Stimulated activated CD8-positive, alpha-beta memory T cell treated with anti-CD3 and anti-CD28 coated beads, Interleukin-7, amount 100 ng/mL, for 48 hours (primary cell): Measurements from ENCODE around the gene ALKBH7.

ENCODE experiments used
- DNase-seq, 2 donors: peaks; one replicate each; pipeline ENCODE4 v3.0.0-alpha.2; 2020; ENCODE audit warnings: low read depth in 1 of 2; ENCODE audit errors: extremely low read depth in 1 of 2

The ALKBH7 gene

DNA sequence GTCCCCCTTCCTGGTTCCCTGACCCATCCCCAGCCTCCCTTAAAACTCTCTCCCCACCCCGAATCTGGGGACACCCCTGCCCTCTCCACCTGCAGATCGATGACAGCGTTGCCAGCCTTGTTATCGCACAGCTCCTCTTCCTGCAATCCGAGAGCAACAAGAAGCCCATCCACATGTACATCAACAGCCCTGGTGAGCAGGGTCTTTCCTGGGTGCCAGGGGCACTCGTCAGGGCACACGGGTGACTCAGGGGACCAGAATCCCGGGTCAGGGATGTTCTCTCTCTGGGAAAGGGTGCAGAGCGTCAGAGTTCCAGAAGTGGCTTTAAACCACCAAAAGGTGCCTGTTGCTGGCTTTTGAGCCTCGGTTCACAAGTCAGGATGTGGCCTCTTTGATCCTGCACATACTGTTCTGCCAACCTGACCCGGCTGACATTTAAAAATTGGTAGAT lies 10.2 kb upstream of the ALKBH7 start:
- DNase-seq: no peak

DNA sequence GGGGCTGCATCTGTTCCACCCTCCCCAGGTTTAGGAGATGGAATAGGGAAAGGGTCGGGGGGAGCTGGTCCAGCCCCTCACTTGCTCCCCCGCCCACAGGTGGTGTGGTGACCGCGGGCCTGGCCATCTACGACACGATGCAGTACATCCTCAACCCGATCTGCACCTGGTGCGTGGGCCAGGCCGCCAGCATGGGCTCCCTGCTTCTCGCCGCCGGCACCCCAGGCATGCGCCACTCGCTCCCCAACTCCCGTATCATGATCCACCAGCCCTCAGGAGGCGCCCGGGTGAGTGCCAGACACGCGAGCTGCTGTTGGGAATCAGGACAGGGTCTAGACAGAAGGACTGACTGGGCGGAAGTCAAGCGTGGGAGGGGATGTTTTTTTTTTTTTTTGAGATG lies 8.2 kb upstream of the ALKBH7 start:
- no peak for DNase-seq

- peak; percentile 97 to 99 for DNase-seq
Observed at GRCh38 chr19:6373096-6373812, 660 bp downstream of the ALKBH7 start.

DNA sequence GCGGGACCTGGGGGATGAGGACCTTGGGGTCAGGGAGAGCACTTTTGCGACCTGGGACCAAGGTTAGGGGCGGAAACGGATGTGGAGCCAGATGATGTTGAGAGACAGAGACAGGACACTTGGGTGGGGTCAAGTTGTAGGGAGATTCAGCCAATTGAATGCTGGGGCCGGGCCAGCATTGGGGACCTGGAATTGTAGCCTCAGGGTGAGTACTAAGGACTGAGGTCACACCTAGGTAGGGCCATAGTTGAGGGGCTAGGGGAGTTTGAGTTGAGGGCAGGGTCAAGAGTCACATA lies 1.2 kb downstream of the ALKBH7 start:
- DNase-seq: no peak

GRCh38 chr19:6374161-6374709 lies 1.6 kb downstream of the ALKBH7 start:
- DNase-seq: no peak

GRCh38 chr19:6374711-6375410 lies 2.3 kb downstream of the ALKBH7 start:
- no peak for DNase-seq

DNA sequence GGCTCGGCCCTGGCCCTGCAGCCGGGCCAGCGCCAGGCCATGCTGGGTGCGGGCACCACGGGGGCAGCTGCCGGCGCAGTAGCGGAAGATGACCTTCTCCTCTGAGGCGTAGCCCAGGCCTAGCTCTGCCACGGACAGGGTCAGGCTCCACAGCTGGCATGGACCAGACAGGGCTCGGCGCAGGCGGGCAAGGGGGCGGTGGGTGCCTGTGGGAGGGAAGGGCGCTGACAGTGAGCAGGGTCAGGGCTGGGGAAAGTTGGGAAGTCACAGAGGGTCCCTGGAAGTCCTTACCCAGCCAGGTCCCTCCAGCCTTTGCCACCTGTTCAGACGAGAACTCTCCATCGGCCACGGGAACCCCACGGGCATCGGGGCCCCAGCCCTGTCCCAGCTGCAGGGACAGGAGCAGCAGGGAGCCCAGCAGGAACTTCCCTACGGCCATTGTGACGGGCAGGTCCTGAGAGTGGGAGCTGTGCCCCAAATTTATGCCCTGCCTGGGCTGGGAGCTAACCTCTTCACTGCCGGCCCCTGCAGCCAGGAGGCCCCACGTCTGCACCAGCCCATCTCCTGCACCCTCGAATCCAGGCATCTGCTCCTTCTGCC lies 2.9 kb downstream of the ALKBH7 start, which contains the start of gene PSPN:
TSS of gene PSPN (minus strand) at position 523 of the 600 bp plus-strand sequence. CDS start at position 439, 84 bp downstream.
- no peak for DNase-seq

- DNase-seq: no peak
Observed at GRCh38 chr19:6376512-6377190, 4.1 kb downstream of the ALKBH7 start.

- DNase-seq: no peak
Observed at GRCh38 chr19:6378041-6378440, 5.4 kb downstream of the ALKBH7 start.

GRCh38 chr19:6378486-6378885 lies 5.9 kb downstream of the ALKBH7 start:
- DNase-seq: no peak

DNA sequence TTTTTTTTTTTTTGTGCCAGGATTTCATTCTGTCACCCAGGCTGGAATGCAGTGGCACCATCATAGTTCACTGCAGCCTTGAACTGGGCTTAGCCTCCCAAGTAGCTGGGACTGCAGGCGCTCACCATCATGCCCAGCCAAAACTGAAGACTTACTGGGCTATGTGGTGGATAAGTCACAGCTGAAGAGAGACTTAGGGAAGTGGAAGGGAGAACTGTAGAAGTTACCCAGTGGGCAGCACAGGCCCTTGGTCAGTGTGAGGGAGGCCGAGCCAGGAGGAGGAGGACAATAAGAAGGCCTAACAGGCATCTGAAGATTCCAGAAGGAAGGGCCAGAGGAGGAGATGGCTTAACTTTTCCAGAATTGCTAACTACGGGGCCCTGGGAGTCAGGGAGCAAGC lies 7.2 kb downstream of the ALKBH7 start:
- no peak for DNase-seq

DNA sequence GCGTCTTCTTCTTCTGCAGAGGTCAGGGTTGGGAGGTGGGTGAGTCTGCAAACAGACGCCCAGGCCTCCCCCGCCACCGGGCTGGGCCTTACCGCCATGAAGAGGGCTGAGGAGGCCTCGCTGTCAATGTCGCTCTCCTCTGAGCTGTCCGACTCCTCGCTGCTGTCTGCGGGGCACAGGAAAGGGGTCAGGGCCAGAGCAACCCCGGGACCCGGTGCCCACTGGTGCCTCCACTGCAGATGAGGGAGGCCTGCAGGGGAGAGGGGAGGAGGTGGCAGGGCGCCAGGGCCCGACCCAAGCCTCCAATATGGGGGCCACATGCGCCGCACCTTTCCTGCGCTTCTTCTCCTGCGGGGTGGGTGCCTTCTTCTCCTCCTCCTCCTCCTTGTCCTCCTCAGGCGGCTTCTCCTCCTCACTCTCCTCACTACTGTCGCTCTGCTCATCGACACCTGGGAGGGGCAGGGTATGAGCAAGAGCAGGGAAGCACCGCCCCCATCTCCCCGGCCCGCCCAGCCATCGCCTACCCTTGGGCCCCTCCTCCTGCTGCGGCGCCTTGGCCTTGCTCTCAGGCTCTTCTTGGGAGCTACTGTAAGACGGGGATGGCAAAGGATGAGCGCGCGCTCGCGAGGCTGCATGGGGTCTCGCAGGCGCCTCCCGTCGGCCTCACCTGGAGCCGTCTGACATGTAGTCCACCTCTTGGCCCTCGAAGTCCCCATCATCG lies 8.6 kb downstream of the ALKBH7 start:
- DNase-seq: no peak

DNA sequence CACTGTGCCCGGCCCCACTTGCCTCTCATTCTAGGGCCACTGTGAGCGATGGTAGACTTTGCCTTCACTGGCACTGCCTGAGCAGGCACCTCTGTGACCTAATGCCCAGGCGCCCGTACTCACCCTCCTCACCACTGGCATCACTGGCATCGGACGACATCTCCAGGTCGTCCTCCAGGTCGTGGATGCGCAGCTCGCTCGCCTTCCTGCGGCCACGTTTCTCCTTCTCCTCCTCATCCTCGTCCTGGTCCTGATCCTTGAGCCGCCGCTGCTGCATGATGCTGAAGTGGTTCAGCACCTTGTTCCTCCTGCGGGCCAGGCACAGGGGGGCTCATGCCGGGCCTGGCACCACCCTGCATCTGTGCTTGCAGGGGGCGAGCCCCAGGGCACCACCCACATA lies 10.6 kb downstream of the ALKBH7 start:
- no peak for DNase-seq

GRCh38 chr19:6384381-6384780 lies 11.8 kb downstream of the ALKBH7 start:
- no peak for DNase-seq

- no peak for DNase-seq
Observed at GRCh38 chr19:6387372-6387771, 14.8 kb downstream of the ALKBH7 start.

GRCh38 chr19:6392221-6393073 lies 19.9 kb downstream of the ALKBH7 start:
- no peak for DNase-seq

DNA sequence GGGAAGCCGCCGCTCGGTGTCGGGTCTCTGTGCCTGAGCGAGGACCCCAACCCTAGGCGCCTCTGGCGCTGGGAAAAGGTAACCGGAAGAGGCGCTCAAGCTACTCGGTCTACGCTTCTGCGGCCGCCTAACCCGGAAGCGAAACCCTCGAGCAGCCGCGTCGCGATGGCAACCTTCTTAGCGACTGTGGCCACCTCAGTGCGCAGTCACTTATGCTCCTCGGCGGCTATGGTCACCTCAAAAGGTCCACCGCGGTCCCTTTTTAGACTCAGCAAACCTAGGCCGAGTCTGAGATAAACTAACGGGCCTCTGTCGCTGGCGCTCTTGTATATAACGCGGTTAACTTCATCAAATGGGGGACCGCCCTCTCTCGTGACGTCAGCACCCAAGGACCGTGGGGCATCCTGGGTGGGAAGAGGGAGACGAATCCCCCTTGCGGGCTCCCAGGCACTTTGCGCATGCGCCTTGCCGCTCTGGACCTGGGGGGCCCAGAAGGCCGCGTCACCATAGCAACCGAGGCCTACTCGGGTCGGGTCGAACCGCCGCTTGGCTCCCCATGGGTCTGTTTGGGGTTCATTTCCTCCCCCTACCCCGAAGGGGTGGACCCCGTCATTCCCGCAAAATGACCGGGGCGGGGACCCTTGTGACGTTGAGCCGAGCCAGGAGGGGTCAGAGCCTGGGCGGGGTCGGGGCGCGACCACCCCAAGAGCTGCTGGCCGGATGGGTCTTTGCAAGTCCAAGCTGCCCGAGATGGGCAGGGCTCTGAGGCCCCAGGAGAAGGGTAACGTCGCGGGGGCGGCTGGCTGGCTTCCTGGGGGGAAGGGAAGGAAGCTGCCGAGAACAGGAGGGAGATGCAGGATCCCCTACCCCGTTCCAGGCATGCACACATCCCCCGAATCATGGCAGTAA lies 20.7 kb downstream of the ALKBH7 start, which contains the start of gene GTF2F1:
TSS of gene GTF2F1 (minus strand) at position 91 of the 909 bp plus-strand sequence. CDS start 169 bp downstream, outside the sequence.
- DNase-seq: peak; percentile 88 to 94

DNA sequence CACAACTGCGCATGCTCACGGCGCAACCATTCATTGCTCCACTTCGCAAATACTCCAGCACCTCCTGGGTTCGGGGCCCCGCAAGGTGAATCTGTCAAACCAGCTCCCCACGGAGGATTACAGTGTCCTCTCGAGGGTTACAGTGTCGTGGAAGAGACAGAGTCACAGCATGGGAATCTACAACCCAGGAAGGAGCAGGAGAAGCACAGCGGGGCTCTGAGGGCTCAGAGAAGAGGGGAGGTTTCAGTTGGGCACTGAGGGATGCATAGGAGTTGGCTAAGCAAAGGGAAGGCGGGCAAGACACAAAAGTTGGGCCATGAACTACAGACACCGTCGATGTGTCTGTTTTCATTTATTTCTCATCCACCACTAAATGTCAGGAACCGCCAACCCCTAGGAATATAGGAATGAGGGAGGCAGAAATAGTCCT lies 21.4 kb downstream of the ALKBH7 start:
- peak in 1 of 2 donors; percentile 72 for DNase-seq
